Uterus (tissue), 2 donors: ENCODE measurements around the gene VPS35L.

ENCODE experiments used
- POLR2A ChIP-seq, 2 donors: fragments of 450-650 bp; IDR thresholded peaks; one replicate each; pipeline ENCODE4 v1.6.1; 2016; ENCODE audit warnings: antibody characterized with exemption in 2 of 2, mild to moderate bottlenecking in 1 of 2, moderate library complexity in 1 of 2
- TF ChIP-seq, protein P1 (sequence below), 4 experiments: fragments of 200-600 bp in 2 of 4; fragments of 450-650 bp in 2 of 4; sonication (generic) in 2 of 4; IDR thresholded peaks; one replicate each; pipeline ENCODE4 v1.5.1; 2016 to 2019; ENCODE audit warnings: antibody characterized with exemption in 4 of 4, mild to moderate bottlenecking in 2 of 4, moderate library complexity in 1 of 4

DNA sequence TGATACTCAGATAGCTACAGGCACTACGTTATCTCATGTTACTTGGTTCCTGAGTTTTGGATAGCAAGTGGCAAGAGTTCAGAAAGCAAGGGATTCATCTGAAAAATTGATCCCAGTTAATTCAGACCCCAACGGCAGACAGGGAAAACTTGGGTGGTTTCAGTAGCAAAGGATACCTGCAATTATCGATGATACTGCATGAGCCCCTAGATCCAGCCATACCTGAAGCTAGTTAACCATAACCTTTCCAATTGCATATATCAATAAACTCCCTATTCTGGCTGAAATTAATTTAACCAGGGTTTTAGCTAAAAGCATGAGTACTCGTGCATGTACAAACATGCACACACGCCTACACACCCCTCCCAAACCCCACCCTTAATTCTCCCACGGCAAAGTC lies 158.2 kb downstream of the VPS35L start:
- TF ChIP-seq, protein P1, sequence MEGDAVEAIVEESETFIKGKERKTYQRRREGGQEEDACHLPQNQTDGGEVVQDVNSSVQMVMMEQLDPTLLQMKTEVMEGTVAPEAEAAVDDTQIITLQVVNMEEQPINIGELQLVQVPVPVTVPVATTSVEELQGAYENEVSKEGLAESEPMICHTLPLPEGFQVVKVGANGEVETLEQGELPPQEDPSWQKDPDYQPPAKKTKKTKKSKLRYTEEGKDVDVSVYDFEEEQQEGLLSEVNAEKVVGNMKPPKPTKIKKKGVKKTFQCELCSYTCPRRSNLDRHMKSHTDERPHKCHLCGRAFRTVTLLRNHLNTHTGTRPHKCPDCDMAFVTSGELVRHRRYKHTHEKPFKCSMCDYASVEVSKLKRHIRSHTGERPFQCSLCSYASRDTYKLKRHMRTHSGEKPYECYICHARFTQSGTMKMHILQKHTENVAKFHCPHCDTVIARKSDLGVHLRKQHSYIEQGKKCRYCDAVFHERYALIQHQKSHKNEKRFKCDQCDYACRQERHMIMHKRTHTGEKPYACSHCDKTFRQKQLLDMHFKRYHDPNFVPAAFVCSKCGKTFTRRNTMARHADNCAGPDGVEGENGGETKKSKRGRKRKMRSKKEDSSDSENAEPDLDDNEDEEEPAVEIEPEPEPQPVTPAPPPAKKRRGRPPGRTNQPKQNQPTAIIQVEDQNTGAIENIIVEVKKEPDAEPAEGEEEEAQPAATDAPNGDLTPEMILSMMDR (IDR thresholded peaks at IDR 0.05), result no peak
- no peak for TF ChIP-seq POLR2A (IDR thresholded peaks at IDR 0.05)
